Liver (tissue), 3 donors: ENCODE measurements around the gene PLEKHA6.

Experiments
- CTCF ChIP-seq: fragments of 150-350 bp; IDR thresholded peaks from 2 replicates; pipeline ENCODE4 v1.5.1; 2017; ENCODE audit warnings: improper control_type of control experiment, low read depth, low read length; ENCODE audit not compliant: missing input control
- EGR1 ChIP-seq, 2 donors: IDR thresholded peaks; 2 replicates each; pipeline ENCODE4 v1.6.1; 2016 to 2018; ENCODE audit warnings: antibody characterized with exemption in 2 of 2, low read depth in 2 of 2
- JUND ChIP-seq, 2 donors: IDR thresholded peaks; 2 replicates each; pipeline ENCODE4 v1.6.1; 2016; ENCODE audit warnings: antibody characterized with exemption in 2 of 2
- NR2F2 ChIP-seq: IDR thresholded peaks from 2 replicates; pipeline ENCODE4 v1.6.1; 2016; ENCODE audit warnings: antibody characterized with exemption
- SP1 ChIP-seq: IDR thresholded peaks from 2 replicates; pipeline ENCODE4 v1.6.1; 2018; ENCODE audit warnings: antibody characterized with exemption, mild to moderate bottlenecking
- YY1 ChIP-seq: IDR thresholded peaks from 2 replicates; pipeline ENCODE4 v1.6.1; 2016; ENCODE audit warnings: antibody characterized with exemption, mild to moderate bottlenecking
- ZBTB33 ChIP-seq: IDR thresholded peaks from 2 replicates; pipeline ENCODE4 v1.6.1; 2016; ENCODE audit warnings: antibody characterized with exemption
- TF ChIP-seq, protein P1 (sequence below): IDR thresholded peaks from 2 replicates; pipeline ENCODE4 v1.6.1; 2016; ENCODE audit warnings: antibody characterized with exemption
- donor health status: healthy.
- donor health status: healthy.

- TF ChIP-seq CTCF (peak; percentile 64), JUND (IDR thresholded peaks at IDR 0.05) (no peak), YY1 (no peak), SP1 (no peak), NR2F2 (no peak), ZBTB33 (no peak), EGR1 (IDR thresholded peaks at IDR 0.05; ENCODE audit: low read depth in 2 of 2) (no peak)
- TF ChIP-seq, protein P1, sequence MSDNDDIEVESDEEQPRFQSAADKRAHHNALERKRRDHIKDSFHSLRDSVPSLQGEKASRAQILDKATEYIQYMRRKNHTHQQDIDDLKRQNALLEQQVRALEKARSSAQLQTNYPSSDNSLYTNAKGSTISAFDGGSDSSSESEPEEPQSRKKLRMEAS: no peak
These were observed 101.3 kb downstream of the PLEKHA6 start for GRCh38 chr1:204258213-204259115.
